ENCODE measurements around the gene DOC2B.
"Not testable (repeated sequence)": the region's sequence is repeated elsewhere in the genome, so short reads cannot be mapped to it uniquely, and the experiment has no call there.

DOC2B gene

DNA sequence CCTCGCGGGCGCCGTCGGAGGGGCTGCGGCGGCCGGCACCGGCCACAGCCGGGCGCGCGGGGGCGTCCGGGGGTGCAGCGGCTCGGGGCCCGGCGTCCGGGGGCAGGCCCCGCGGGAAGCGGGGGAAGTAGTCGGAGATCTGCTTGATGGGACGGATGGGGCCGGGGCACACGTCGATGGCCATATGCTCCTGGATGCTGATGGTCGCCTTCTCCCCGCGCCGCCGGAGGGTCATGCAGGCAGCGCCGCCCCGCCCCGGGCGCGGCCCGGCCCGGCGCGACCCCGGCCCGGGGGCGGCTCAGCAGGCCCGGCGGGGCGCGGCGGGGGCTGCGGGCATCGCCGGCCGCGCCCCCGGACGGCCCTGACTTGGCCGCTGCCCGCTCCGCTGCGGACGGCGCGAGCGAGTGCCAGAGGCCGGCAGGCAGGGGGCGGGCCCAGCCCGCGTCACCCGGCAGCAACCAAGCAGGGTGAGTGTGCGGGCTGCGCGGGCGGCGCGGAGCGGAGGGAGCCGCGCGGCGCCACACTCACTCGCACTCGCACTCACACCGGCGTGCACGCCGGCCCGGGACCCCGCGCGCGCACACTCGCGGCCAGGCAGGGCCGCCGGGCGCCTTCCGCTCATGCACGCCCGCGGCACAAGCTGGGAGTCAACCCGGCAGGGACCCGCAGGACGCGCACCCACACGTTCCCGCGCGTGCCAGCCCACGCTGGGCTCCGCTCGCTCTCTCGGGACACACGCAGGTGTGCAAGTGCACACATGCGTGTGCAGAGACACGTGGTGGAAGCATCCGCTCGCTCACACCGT lies at the start of gene DOC2B:
DOC2B (minus strand) TSS at position 406 of the 805 bp plus-strand sequence; CDS start at position 235, 171 bp downstream.
- DNase-seq: no peak

- DNase-seq: no peak
Observed at GRCh38 chr17:230395-230770, 48.9 kb upstream of the DOC2B start.

DNA sequence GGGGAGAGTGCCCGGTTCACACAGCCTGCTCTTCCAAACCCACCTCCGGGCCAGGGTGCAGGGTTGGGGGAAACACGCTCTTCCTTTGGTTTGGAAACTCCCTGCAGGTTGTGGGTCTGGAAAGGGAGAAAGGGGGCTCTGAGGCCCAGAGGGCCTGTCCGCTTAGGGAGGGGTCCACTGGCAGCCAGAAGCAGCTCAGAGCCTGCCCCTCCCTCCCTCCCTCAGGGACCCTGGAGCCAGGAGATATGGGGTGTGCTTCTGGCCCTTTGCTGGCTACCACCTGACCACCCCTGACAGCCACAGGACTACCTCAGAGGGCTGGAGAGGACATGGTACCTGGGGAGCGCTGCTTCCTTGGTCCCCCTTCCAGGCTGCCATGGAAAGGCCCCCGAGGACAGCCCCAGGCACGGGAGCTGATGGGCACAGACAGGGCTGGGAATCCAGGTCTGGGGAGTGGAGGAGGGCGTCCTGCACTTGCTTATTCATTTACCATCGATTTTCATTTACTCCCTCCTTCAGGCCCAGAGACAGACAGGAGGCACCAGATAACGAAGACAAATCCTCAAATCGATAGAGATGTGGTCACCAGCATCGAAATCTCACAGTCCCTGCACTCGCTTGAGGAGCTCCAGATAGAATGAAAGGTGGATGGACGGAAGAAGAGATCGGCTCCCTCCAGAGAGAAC lies 48.4 kb upstream of the DOC2B start:
- no peak for DNase-seq

GRCh38 chr17:228951-229708 lies 47.7 kb upstream of the DOC2B start:
- DNase-seq: no peak

DNA sequence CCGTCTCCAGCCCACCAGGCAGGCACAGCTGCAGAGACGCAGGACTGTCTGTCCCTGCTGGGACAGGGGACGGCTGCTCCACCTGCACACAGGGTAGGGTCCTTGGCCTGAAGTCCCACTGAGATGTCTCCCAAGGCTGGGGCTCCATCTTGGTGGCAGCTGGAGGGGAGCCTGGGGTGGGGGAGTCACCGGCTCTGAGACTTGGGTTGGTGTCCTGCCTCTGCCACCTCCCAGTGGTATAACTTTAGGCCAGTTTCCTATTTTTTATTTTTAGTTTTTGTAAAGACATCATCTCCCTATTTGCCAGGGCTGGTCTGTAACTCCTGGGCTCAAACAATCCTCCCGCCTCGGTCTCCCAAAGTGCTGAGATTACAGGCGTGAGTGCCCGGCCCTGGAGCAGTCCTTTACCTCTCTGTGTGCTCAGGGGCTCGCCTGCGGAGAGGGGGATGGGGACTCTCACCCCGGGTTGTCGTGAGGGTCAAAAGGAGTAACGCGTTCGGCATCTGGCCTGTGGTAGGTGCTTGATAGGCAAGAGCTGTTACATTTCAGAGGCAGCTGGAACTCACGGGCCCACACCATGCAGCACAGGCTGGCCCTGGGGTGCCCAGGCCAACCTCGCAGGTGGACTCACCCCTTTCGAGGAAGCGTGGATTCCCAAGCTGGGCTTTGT lies 46.6 kb upstream of the DOC2B start:
- DNase-seq: no peak

DNA sequence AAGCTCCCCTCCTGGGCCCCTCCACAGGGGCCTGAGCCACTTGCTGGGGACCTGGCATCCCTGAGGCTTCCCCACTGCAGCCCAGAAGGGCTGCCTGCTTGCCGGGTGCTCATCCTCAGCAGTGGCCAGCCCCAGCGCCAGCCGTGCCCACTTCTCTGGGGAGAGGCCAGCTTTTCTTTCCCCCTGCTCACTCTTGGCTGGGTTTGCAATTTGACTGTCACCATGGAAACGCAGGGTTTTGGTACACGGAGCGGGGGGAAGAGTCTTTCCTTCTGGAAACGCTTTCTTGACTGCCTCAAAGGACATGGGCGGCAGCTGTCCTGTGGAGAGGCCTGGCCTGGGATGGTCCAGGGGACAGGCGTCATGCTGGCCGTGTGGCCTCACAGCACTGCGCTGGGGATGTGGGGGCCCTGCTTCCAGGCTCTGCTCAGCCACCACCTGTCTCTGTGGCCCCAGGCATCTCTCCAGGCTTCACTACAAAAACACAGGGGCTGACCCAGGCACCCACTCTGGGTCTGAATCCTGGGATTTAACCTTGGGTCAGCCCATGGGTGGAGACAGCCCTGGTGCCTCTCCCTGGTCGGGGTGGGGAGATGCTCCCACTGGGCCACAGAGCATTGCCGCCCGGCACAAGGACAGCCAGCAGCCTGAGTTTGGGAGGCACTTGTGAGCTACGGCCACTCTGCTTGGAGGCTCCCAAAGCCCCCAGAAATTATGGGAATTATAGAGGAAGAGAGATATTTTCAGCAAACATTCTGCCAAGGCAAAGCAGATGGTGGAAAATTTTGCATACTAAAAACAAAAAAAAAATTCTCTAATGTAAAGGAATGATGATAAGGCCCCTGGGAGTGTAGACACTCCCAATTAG lies 45.9 kb upstream of the DOC2B start:
- no peak for DNase-seq

DNA sequence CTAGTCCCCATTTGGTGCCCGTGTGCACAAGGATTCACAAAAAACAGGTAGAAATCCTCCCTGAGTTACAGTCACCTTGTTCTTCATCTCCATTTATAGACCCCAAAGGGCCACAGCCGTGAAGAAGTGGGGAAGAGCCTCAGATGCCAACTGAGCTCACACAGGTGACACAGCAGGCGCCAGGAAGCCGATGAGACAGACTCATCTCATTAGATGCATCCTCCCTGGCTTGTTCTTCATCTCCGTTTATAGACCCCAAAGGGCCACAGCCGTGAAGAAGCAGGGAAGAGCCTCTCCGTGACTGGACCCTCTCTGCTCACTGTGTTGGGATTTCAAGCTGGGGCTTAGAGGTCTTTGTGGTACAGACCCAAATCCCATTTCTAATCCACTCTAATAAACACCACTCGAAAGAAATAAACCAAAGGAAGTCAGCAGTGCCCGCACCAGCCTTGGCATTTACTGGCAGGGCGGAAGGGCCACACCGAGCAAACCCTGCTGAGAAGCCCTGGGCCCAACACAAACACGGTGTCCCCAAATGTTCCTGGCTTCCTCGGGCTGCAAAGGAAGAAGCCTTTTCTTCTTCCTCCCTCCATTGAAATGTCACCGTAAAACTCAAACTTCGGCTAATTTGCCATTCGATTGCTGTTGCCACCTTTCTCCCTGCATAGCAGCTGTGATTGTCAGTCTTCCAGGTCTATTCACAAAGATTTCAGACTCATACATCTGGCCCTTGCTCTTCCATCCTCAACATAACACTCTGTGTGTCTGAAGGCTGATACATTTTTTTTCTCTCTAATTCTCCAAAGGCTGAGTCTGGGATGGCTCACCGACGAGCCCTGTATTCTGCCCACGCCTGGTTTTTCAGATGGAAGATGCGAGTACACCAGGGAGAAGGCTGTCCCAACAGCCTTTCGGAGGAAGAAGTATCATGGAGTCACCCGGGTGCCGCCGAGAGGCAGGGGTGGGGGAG lies 44.9 kb upstream of the DOC2B start:
- DNase-seq: no peak

GRCh38 chr17:225551-225950 lies 44.1 kb upstream of the DOC2B start:
- DNase-seq: no peak

- not testable (repeated sequence) for DNase-seq
Observed at GRCh38 chr17:224576-224975, 43.1 kb upstream of the DOC2B start.

- DNase-seq: no peak
Observed at GRCh38 chr17:223723-224471, 42.4 kb upstream of the DOC2B start.

GRCh38 chr17:222172-222571 lies 40.7 kb upstream of the DOC2B start:
- no peak for DNase-seq

GRCh38 chr17:219696-220095 lies 38.2 kb upstream of the DOC2B start:
- no peak for DNase-seq

GRCh38 chr17:218432-219110 lies 37.1 kb upstream of the DOC2B start:
- no peak for DNase-seq

DNA sequence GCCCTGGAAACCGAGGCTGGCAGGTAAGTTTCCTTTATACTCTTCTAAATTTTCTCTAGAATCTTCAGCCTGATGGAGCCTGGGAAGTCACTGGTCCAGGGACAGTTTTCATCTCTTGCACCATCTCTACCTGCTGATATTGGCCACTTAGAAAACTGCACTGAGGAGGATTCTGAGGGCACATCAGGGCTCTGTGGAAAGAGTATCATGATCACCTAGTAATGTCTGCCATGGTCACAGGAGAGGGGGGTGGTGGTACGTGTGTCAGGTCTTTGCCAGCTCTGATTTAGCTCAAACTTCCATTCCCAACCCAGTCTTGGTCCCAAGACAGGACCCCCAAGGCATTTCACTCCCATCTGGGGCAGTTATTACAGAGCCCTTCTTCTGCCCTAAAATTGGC lies 35.2 kb upstream of the DOC2B start:
- no peak for DNase-seq

GRCh38 chr17:215563-216478 lies 34.4 kb upstream of the DOC2B start:
- not testable (repeated sequence) for DNase-seq

DNA sequence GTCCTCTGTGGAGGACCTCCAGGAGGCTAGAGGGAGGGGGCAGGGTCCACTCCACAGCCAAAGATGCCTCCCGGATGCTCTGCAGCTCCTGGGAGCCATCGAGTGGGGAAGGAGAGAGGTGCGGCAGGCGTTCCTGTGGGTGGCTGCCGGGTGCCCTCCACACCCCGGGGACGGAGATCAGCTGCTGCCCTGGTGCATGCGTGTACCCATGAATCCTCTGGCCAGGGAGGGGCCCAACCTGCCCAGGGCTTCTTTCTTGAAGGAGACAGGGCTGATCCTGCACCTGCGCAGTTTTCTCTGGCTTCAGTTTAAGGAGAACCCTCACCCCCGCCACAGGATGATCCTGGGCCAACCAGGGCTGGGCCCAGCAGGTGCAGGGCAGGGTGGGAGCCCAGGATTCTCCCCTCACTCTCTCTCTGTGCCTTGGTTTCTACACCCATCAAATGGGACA lies 33.5 kb upstream of the DOC2B start:
- DNase-seq: no peak

- DNase-seq: no peak
Observed at GRCh38 chr17:213286-214105, 32.0 kb upstream of the DOC2B start.
